Coronary artery (tissue), 2 donors: ENCODE results near the gene ZG16B.

Experiments used
- DNase-seq: peaks from one replicate; pipeline ENCODE4 v3.0.0-alpha.2; 2017; ENCODE audit warnings: low spot score
- H3K27ac ChIP-seq, 2 donors: fragments of 200-600 bp; sonication (generic); one replicate each; pipeline ENCODE4 v1.5.1; 2016 to 2019
- H3K4me3 ChIP-seq: fragments of 200-600 bp; sonication (generic); 2 replicates; pipeline ENCODE4 v1.5.1; 2016; ENCODE audit warnings: mild to moderate bottlenecking, moderate library complexity
- CTCF ChIP-seq: fragments of 200-600 bp; sonication (generic); IDR thresholded peaks from one replicate; pipeline ENCODE4 v1.5.1; 2019; ENCODE audit warnings: antibody characterized with exemption

The ZG16B gene

GRCh38 chr16:2825049-2825742, 4.9 kb upstream of the ZG16B start:
- no peak for DNase-seq
- H3K4me3 ChIP-seq = no peak overlapping the region
- H3K27ac ChIP-seq = no peak overlapping the region
- TF ChIP-seq CTCF = no peak

GRCh38 chr16:2825906-2826305, 4.2 kb upstream of the ZG16B start:
- DNase-seq = no peak
- H3K4me3 ChIP-seq = no peak overlapping the region
- TF ChIP-seq CTCF = no peak
- no peak overlapping the region for H3K27ac ChIP-seq

- no peak for DNase-seq
- TF ChIP-seq CTCF = no peak
- Histone ChIP-seq H3K4me3 (no peak overlapping the region), H3K27ac (no peak overlapping the region)
Observed at GRCh38 chr16:2826591-2827373, 3.3 kb upstream of the ZG16B start.

- TF ChIP-seq CTCF = no peak
- no peak overlapping the region for H3K27ac ChIP-seq
- no peak for DNase-seq
- no peak overlapping the region for H3K4me3 ChIP-seq
Observed at GRCh38 chr16:2827374-2827791, 2.7 kb upstream of the ZG16B start.

GRCh38 chr16:2827831-2828520, 2.1 kb upstream of the ZG16B start:
- Histone ChIP-seq H3K27ac (no peak overlapping the region), H3K4me3 (no peak overlapping the region)
- no peak for TF ChIP-seq CTCF
- no peak for DNase-seq

GRCh38 chr16:2828521-2828840, 1.6 kb upstream of the ZG16B start:
- no peak overlapping the region for H3K4me3 ChIP-seq
- no peak overlapping the region for H3K27ac ChIP-seq
- TF ChIP-seq CTCF = no peak
- DNase-seq = no peak
